ENCODE measurements around the gene RYR1.

The RYR1 gene

DNA sequence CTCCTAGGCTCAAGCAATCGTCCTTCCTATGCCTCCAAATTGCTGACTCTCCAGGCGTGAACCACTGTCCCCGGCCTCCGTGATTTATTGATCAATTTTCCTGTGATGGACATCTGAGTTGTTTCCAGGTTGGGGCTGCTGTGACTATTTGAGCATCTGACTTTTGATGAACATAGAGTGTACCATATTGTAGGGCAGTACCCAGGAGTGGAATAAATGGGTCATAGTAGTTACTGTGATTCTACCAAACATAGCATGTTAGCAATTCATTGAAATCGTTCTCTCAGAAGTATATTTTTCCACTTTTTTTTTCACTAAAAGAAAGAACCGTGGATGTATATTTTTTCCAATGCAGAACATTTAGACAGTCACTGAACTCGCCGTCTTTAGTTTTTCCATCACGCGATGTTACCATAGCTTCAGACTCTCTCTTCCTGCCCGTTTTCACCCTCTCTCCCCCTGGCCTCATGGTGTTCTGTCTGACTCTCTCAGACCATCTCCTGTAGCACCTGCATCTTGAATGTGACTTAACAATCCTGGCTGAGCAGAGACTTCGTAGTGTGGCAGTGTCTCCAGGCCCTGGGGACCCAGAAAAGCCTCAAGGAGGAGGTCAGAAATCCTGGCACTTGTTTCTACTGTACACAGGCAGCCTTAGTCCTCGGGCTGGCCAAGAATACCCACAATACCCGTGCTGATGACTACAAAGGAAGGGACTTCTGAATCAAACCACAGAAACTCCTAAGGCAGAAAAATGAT is 4.3 kb upstream of the RYR1 start:
- no peak for DNase-seq
- in situ Hi-C loops (cut with HindIII; ENCODE audit: low pct_ligation_motif_present, low sequenced_read_pairs), result no loop called here

GRCh38 chr19:38429811-38430156 is 3.7 kb upstream of the RYR1 start:
- no peak for DNase-seq
- in situ Hi-C loops (cut with HindIII; ENCODE audit: low pct_ligation_motif_present, low sequenced_read_pairs), result no loop called here
- TF ChIP-seq, protein P1, sequence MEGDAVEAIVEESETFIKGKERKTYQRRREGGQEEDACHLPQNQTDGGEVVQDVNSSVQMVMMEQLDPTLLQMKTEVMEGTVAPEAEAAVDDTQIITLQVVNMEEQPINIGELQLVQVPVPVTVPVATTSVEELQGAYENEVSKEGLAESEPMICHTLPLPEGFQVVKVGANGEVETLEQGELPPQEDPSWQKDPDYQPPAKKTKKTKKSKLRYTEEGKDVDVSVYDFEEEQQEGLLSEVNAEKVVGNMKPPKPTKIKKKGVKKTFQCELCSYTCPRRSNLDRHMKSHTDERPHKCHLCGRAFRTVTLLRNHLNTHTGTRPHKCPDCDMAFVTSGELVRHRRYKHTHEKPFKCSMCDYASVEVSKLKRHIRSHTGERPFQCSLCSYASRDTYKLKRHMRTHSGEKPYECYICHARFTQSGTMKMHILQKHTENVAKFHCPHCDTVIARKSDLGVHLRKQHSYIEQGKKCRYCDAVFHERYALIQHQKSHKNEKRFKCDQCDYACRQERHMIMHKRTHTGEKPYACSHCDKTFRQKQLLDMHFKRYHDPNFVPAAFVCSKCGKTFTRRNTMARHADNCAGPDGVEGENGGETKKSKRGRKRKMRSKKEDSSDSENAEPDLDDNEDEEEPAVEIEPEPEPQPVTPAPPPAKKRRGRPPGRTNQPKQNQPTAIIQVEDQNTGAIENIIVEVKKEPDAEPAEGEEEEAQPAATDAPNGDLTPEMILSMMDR (IDR thresholded peaks at IDR 0.05; ENCODE audit: low read depth, low read length, missing control alignments), result no peak
- Histone ChIP-seq H3K27me3 (replicated peaks) (peaks cover 10% of the 10 kb centered on the region), H3K27ac (no peak overlapping the region), H3K36me3 (replicated peaks) (no peaks in the 10 kb centered on the region), H3K4me3 (ENCODE audit: low read depth, low read length) (no peak overlapping the region)

More for the DNA sequence above, 4.3 kb upstream of the RYR1 start:
- no peak overlapping the region for H3K4me3 ChIP-seq (ENCODE audit: low read depth, low read length)
- H3K36me3 ChIP-seq (replicated peaks), result no peaks in the 10 kb centered on the region
- TF ChIP-seq, protein P1 (IDR thresholded peaks at IDR 0.05; ENCODE audit: low read depth, low read length, missing control alignments), result no peak
- peaks cover 7% of the 10 kb centered on the region for H3K27me3 ChIP-seq (replicated peaks)
- no peak overlapping the region for H3K27ac ChIP-seq

GRCh38 chr19:38430931-38431330 is 2.6 kb upstream of the RYR1 start:
- in situ Hi-C loops (cut with HindIII; ENCODE audit: low pct_ligation_motif_present, low sequenced_read_pairs), result no loop called here
- Histone ChIP-seq H3K4me3 (ENCODE audit: low read depth, low read length) (no peak overlapping the region), H3K36me3 (replicated peaks) (no peaks in the 10 kb centered on the region), H3K27ac (no peak overlapping the region), H3K27me3 (replicated peaks) (peaks cover 10% of the 10 kb centered on the region)
- no peak for DNase-seq
- TF ChIP-seq, protein P1 (IDR thresholded peaks at IDR 0.05; ENCODE audit: low read depth, low read length, missing control alignments), result no peak

DNA sequence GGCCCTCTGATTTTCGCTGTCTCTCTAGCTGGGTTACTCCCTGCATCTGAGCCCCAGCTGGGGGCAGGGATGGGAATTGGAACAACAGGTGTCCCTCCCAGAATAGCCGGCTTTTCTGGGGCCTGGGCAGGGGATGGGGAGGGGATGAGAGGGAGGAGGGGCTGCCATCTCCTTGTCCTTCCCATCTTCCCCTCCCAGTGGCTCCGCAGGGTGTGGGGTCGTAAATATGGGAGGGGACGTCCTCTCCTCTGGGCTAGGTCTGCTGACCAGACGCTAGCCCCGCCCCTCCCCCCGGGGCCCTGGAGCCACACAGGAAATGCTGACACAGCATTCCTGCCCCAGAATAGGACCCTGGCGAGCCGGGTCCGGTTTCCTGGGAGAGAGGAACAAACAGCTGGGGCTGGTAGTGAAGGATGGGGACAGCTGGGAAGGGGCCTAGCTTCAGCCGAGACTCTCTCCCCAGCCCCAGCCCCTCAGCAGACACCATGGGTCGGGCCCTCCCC is 1.1 kb downstream of the RYR1 start:
- TF ChIP-seq, protein P1 (IDR thresholded peaks at IDR 0.05; ENCODE audit: low read depth, low read length, missing control alignments), result no peak
- H3K36me3 ChIP-seq (replicated peaks), result no peaks in the 10 kb centered on the region
- no peak overlapping the region for H3K4me3 ChIP-seq (ENCODE audit: low read depth, low read length)
- DNase-seq, result no peak
- in situ Hi-C loops (cut with HindIII; ENCODE audit: low pct_ligation_motif_present, low sequenced_read_pairs), result no loop called here
- peaks cover 10% of the 10 kb centered on the region for H3K27me3 ChIP-seq (replicated peaks)
- H3K27ac ChIP-seq, result no peak overlapping the region

DNA sequence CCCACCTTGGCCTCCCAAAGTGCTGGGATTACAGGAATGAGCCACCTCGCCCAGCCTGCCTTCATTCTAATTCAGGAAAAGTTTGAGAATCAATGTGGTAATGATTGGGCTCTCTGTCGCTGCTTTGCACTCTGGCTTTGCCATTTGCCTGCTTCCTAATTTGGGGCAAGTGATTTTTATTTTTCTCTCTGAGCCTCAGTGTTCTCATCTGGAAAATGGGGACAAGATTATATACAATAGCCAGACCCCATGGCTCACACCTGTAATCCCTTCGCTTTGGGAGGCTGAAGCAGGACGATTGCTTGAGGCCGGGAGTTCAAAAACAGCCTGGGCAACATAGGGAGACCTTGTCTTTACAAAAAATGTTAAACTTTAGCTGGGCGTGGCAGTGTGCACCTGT is 3.8 kb downstream of the RYR1 start:
- TF ChIP-seq, protein P1 (IDR thresholded peaks at IDR 0.05; ENCODE audit: low read depth, low read length, missing control alignments), result no peak
- in situ Hi-C loops (cut with HindIII; ENCODE audit: low pct_ligation_motif_present, low sequenced_read_pairs), result no loop called here
- Histone ChIP-seq H3K27ac (no peak overlapping the region), H3K36me3 (replicated peaks) (no peaks in the 10 kb centered on the region), H3K4me3 (ENCODE audit: low read depth, low read length) (no peak overlapping the region), H3K27me3 (replicated peaks) (peaks cover 8% of the 10 kb centered on the region)
- no peak for DNase-seq

- Histone ChIP-seq H3K36me3 (replicated peaks) (no peaks in the 10 kb centered on the region), H3K4me3 (ENCODE audit: low read depth, low read length) (no peak overlapping the region), H3K27ac (no peak overlapping the region), H3K27me3 (replicated peaks) (peaks cover 8% of the 10 kb centered on the region)
- no peak for DNase-seq
- TF ChIP-seq, protein P1 (IDR thresholded peaks at IDR 0.05; ENCODE audit: low read depth, low read length, missing control alignments), result no peak
- in situ Hi-C loops (cut with HindIII; ENCODE audit: low pct_ligation_motif_present, low sequenced_read_pairs), result no loop called here
These were observed 4.4 kb downstream of the RYR1 start for GRCh38 chr19:38437917-38438316.

Measured in brain microvascular endothelial cell (primary cell).